ENCODE data around the gene CAMK2B.

The CAMK2B gene

DNA sequence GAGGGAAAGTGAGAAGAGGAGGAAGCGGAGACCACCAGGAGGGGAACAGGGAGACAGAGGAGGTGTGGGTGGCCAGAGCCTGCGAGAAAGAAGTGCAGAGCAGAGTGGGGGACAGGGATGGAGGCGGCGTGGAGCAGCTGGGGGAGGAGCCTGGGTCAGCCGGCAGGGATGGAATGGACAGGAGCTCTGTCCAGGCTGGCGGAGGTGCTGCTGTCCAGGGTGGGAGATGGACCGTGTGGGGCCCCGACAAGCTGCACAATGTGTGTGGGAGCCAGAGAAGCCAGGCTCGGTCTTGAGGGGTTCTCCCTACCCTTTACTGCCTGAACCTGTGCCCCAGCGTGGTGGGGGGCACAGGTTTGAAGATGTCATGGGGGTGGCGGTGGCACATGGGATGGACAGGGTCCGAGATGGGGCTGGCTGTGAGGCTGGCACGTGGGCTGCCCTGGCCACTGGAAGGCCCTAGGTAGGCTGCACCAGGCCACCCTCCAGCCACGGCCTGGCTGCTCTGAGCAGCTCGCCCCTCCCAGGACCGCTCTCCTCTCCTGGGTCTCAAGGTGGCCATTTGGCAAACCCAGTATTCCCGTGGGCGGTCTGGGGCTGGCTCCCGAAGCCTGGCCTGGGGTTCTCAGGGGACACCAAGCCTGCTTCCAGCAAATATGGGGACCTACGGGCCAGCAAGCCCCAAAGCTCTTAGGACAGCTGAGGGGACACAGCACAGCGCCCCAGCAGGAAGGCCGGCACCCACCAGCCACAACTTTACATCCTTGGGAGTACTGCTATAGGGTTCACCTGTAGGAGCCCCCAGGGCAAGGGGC, 92.3 kb downstream of the CAMK2B start:
- no peak for DNase-seq (ENCODE audit: low read depth in 2 of 2, low spot score in 1 of 2)

DNA sequence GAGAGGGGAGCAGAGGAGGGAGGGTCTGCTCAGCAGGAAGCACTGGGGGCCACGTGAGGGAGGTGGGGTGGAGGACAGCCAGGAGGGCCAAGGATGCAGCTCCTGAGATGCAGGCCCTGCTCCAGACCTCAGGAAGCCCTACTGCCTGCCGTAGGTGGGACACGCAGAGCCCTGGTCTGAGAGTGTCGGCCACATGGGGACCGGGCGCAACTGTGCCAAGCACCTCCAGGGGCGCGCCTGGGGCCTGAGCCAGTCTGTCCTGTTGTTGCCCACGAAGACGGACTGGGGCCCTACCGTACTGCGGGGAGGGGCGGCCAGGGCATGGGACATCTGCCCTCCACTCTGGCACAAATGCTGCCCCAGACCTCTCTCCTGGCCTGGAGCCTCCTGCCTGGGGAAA, 93.0 kb downstream of the CAMK2B start:
- DNase-seq (ENCODE audit: low read depth in 2 of 2, low spot score in 1 of 2) = no peak

DNA sequence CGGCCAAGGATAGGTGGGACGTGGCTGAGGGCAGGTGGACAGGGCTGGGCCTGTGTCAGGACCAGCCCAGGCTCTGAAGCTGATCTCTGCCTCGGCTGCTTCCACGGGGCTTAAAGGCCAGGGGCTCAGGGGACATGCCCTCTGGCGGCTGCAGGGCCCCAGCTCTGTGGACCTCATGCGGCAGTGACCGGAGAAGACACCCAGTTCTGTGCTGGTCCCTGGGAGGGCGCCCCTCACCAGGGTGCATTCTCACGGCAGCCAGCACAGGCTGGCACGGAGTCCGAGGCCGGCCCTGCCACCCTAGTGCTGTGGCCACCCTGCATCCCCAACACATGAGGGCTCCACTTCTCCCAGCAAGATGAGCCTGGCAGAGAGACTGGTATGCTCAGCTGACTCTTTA, 94.3 kb downstream of the CAMK2B start:
- no peak for DNase-seq (ENCODE audit: low read depth in 2 of 2, low spot score in 1 of 2)

DNA sequence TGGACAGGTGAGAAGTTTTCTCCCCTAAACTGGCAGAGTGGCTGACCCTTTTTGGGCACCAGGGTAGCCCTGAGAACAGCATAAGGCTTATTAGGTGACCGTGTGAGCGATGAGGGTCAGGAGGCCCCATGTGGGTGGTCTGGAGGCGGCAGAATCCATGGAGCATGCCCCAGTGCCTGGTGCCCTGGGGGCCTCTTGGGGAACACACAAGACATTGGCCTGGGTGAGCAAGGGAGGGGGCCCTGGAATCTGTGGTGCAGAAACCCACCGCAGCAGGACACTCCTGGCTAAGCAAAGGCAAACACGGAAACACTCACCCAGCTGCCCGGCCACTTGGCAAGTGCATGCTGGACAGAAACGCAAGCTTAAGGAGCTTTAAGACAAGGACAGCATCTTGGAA, 95.1 kb downstream of the CAMK2B start:
- DNase-seq (ENCODE audit: low read depth in 2 of 2, low spot score in 1 of 2) = no peak

DNA sequence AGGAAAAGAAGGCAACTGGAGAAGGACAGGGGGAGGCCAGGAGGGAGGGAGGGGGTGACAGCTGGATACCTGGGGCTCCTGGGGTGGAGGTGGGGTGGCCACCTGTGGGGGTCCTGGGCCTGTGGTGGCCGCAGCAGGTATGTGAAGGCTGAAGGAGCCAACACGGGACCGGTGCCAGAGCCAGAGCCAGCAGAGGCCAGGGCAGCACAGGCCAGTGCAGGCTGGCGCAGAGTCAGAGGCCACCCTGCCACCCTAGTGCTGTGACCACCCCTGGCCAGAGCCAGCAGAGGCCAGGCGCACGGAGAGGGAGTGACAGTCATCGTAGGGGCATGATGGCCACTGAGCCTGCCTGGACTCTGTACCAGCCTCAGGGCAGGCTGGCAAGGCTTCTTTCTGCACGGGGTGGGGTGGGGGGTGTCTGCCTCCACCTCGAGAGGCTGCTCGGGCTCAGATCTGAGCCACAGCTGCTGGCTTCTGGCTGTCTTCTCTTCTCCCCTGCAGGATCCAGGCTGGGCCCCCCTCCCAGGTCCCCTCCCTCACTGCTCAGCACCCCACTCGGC, 95.8 kb downstream of the CAMK2B start:
- no peak for DNase-seq (ENCODE audit: low read depth in 2 of 2, low spot score in 1 of 2)

DNA sequence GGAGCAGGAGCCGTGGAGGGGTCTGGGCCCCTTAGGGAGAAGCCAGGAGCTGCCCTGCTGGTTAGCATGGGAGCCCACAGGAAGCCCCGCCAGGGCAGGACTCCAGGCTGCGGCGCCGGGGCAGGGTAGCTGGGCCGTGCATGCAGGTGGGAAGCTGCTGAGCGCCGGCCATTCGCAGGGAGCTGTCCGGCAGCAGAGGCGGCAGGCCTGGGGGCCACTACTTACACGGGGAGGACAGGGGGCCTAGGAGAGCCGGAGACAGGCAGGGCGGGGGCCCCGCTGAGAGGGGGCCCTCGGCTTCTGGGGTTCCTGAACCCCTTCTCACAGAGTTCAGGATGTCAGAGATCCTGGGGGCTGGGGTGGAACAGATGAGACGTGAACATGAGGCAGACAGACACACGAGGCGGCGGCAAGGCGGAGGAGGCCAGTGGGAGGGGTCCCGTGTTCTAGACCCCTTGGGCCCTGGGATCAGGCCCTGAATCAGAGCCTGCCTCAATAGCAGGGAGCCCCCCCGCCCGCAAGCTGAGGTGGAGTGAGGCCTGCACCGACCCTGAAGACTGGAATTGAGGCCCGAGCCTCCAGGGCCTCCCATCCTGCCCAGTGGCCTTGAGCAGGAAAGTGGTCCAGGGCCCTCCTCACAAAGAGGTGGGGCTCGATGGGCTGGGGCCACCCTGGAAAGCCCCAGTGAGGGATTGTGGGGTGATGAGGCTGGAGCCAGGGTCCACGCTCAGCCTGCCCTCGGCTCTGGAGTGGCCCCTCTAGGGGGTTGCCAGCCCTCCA, 96.6 kb downstream of the CAMK2B start:
- no peak for DNase-seq (ENCODE audit: low read depth in 2 of 2, low spot score in 1 of 2)

DNA sequence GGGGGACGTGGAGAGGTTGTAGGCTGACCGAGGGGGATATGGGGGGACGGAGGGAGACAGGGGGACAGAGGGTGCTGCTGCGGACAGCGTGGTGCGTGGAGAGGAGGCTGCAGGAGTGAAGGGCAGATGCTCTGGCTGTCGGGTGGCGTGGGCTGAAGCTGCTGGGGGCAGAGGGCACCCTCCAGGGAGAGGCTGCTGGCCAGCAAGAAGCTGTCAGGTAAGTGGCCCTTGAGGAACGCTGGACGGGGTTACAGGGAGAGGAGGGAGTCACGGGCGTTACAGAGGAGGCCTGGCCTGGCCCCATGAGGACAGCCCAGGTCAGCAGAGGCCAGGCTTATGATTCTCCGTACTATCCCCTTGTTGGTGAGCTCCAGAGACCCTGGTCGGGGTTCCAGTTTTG, 97.5 kb downstream of the CAMK2B start:
- no peak for DNase-seq (ENCODE audit: low read depth in 2 of 2, low spot score in 1 of 2)

DNA sequence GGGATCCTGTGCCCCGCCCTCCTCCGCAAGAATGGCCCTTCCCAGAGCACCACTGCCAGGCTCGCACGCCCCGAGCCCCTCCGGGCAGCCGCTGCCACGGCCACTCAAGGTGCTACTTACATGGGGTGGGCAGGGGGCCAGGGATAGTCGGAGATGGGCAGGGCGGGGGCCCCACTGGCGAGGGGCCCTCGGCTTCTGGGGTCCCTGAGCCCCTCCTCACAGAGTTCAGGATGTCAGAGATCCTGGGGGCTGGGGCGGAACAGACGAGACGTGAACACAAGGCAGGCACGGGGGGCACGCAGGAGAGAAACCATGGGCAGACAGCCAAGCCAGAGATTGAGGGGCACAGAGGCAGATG, 99.0 kb downstream of the CAMK2B start:
- no peak for DNase-seq (ENCODE audit: low read depth in 2 of 2, low spot score in 1 of 2)

DNA sequence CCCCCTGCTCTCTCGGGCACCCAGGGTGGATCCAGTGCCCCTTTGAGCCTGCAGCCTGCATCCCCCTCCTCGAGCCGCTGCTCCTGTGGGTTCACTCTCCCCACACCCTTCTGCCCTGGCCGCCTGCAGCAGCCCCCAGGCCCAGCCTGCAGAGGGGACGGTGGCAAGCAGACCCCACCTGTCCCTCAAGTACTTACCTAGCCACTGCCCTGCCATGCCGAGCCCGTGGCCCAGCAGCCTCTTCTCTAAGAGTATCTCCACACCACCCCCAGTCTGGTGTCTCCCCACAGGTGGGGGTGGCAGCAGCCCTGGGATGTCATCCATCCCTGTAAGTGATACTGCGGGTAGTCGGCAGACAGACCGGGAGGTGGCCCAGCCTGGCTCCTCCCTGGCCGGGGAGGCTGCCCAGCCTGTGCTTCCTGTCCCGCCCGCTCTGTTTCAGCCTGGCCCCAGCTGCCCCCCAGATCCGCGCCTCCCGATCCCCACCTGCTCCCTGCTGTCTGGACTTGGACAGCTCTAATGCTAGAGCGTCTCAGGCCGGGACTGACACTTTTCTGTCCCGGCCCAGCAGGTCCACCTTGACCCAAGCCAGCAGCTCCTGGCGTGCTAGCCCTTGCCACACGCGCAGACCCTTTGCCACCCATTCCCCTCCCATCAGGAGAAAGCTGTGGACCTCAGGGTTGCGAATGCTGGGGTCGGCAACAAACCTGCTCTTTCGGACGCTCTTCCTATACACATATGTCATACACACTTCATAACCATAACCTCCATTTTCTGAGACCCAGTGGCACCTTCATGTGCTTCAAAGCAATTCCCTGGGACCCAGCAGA, 99.6 kb downstream of the CAMK2B start:
- DNase-seq (ENCODE audit: low read depth in 2 of 2, low spot score in 1 of 2) = no peak

DNA sequence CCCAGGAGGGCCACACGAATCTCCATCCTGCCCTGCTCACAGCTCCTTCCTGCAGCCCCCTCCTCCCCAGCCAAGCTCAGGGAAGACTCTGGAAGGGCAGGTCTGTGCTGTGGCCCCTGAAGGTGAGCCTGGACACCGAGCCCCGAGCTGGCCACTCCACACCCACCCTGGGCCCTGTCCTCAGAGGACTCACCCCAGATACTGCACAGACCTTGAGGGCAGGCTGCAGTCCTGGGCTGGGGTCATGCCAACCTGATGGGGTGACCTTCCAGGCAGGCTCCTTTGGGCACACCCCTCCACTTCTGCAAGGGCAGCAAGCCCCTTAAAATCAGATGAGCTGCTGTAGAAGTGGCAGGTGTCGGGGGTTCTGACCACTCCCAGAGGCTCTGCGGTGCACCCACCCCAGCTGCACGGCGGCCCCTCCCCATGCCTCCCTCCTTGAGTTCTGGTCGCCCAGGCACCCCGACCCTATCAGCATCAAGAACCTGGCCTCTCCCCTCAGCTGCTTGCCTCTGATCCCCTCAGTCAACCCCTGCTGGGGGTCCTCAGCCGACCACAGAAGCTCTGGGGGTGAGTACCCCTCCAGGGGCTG, 100.3 kb downstream of the CAMK2B start:
- DNase-seq (ENCODE audit: low read depth in 2 of 2, low spot score in 1 of 2) = no peak

DNA sequence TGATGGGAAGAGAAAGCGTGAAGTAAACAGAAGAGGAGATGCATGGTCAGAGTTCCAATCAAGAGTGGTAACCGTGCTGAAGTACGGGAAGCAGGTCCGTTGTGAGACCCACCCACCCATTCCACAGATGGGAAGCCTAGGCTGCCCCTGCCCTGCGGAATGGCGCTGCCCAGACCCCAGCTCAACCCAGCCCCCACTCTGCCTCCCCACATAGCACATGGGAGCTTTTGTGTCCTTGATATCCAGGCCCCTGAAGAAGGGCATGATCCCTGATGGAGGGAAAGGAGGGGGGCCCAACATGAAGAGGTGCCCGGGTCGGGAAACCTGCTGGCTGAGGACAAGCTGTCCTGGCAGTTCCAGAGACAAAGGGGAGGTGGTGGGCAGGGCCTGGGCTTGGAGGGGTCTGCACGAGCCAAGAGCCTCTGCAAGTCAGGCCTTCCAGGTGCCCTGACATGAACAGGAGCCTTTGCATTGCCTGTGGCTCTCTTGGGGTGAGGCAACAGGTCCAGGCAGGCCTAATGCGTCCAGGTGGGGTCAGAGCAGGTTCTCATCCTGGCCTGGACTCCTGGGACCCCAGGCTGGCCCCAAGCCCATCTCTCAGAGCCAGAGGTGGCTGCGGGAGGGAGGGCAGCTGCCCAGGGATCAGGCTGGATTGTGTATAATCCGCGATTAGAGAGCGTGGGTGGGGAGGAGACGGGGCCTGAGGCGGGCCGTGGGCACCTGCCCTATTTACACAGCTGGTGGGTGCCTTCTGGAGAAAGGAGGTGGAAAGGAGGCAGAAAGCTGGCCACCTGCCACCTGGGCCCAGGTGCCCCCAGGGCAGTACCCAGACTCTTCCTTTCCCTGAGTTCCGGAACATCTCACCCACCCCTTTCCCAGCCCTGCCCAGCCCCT, 101.1 kb downstream of the CAMK2B start:
- DNase-seq (ENCODE audit: low read depth in 2 of 2, low spot score in 1 of 2) = no peak

DNA sequence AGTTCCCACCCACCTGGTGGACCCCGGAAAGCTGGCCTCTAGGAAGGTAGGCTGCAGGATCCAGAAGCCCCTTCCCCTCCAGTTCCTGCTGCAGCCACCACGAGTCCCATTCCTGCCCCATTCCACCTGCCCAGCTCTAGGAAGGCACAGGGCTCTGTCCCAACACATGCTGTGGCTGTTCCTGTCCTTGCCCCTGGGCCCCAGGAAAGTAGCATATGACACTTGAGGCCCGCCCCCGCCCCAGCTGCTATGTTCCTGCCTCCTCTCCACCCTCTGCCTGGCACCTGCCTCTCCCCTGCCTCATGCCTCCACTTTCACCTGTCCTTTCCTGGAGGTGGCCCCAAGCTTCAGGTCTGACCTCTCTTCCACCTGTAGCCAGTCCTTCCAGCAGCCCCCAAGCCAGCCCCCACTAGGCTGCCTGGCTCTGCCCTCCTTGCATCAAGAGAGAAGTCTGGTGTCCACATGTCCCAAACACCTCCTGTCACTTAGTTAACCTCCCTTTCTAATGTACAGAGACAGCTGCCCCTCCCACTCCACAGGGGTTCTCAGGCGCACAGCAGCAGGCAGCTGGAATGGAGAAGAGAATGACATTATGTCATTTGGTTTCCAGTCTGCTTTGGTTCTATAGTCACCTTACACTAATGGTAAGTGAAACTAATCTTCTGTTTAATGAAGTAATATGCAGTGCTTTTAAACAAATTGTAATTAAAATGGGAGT, 101.9 kb downstream of the CAMK2B start:
- DNase-seq (ENCODE audit: low read depth in 2 of 2, low spot score in 1 of 2) = no peak

DNA sequence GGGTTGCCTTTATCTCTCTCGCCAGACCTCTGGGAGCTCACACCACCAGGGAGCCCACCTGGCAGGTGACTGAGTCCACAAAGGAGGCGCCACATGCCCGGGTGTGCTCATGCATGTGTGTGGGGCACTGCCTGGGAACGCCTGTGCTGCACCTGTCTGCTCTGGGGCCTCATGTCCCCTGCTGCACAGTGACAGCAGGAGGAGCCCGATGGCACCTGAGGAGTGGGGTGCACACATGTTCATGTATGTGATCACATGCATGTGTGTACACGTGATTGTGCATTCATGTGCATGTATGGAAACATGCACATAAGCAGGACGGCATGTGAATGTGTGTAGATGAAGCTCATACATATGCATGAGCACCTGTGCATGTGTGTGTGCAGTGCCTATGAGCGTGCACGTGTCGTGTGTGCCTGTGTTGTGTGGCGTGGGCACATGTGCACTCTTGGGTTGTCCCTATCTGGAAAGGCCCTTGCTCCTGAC, 102.6 kb downstream of the CAMK2B start:
- DNase-seq (ENCODE audit: low read depth in 2 of 2, low spot score in 1 of 2) = no peak

DNA sequence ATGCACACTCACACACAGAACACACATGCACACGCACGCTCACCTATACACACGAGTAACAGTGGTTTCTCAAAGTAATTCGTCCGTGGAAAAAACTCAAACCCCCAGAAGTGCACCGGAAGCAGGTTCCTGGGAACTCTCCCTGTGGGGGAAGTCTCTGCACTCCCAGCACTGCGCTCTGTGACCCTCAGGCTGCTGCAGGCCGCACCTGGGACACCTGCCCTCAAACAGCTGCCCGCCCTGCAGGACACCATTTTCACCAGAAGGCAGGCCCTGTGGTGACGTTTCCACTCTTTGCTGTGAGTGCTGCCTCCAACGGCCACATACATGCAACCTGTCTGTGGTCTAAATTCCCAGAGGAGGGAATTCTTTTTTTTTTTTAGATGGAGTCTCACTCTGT, 103.3 kb downstream of the CAMK2B start:
- DNase-seq (ENCODE audit: low read depth in 2 of 2, low spot score in 1 of 2) = no peak

DNA sequence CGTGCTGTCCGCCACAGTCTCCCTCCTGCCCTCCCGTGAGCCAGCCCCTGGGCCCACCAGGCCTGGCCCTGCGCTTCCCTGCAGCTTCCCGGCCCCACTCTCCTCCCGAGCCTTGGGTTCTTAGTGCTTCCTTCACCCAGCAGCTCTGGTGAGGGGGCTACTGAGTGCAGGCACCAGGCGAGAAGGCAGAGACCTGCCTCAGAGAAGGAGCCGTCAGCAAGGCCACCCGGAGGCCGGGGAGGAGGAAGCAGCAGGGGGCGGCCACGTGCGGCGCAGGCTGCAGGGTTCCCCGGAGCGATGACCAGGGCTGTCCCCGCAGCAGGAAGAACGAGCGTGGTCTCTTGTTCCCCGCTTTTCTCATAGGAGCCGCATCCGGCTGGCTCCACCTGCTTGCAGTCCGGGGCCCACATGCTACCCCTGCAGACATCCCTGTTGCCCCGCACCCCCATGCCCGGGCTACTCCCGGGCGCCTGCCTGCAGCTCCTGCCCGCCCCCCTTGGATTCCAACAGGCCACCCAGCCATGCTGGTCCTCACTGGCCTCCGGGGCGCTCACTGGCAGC, 104.1 kb downstream of the CAMK2B start:
- DNase-seq (ENCODE audit: low read depth in 2 of 2, low spot score in 1 of 2) = no peak

DNA sequence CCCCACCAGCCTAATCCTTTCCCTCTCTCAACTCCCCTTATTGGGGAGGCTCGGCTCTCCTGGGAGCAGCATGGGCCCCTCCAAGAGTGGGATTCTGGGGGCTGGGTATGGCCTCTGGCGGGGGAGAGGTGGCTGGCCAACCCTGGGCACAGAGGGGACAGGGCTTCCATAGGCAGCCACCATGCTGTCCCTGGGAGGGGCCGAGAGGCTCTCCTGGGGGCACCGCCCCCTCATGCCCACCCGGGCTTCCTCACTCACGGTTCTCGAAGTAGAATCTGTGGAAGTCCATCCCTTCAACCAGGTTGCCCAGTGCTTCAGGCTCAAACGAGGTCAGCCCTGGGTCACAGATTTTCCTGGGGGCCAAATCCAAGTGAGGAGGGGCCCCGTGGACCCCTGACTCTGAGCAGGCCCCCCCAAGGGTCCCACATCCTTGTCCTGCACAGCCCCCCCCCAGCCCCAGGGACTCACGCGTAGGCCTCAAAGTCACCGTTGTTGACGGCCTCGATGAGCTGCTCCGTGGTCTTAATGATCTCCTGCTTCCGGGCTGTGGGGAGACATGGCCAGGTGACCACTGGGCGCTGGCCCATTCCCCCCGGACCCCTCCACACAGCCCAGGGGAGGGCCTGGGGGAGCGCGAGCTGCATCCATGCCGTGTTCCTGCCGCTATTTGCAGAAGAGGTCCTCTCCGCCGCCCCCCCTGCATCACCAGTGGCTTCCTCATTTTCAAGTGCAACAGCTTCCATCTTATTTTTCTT, 104.9 kb downstream of the CAMK2B start:
- DNase-seq (ENCODE audit: low read depth in 2 of 2, low spot score in 1 of 2) = no peak

DNA sequence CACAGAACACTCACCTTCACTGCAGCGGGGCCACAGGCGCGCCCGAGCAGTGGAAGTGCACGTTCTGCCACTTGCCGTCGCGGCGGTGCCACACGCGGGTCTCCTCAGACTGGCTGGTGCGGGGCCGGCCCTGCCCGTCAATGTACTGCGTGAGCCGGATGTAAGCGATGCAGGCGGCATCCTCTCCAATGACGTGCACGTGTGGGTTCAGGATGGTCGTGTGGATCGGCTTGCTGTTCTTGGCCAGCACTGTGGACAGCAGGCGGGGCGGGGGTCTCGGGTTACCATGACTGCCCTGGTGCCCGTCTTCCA, 105.4 kb downstream of the CAMK2B start:
- no peak for DNase-seq (ENCODE audit: low read depth in 2 of 2, low spot score in 1 of 2)

DNA sequence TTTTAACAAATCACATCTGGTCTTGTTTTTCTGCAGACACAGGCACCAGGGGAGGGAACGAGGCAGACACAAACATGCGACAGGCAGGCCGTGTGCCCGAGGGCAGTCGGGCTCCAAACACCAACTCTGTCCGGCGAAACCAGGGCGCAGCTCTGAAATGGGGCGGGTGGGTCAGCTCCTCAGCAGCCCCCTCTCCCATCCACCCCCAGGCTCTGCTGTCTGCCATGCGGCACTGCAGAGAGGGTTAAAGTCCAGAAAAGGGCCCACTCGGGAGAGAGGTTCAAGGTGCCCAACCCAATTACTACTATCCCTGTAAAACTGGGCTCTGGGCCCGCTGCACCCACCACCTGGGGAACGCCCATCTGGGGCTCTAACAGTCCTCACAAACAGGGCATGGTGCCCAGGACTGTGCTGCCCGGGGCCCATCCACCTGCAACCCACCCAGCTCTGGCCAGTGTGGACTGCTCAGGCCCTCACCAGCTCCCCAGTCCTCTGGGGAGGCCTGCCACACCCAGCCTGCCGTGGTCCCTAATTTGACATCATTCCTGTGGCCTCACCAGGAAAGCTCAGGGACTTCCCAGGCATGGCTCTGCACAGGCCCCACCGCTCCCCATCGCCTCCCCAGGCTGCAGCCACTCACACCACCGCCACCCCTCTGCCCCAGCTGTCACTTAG, 105.9 kb downstream of the CAMK2B start:
- DNase-seq (ENCODE audit: low read depth in 2 of 2, low spot score in 1 of 2) = no peak

Measured in stimulated activated CD8-positive, alpha-beta memory T cell treated with anti-CD3 and anti-CD28 coated beads, Interleukin-4, amount 100 ng/mL, for 1 hour (primary cell).